Progenitor cell of endocrine pancreas (in vitro differentiated cells): ENCODE measurements around the gene RUNX2. TPM values are rescaled to one million over a fixed set of nuclear protein-coding genes. Genes with fewer than 3 reads are reported as not detected.

ENCODE experiments used
- DNase-seq: peaks from one replicate; pipeline ENCODE4 v3.0.0; 2021; ENCODE audit warnings: low spot score; ENCODE audit not compliant: unreplicated experiment
- H3K27ac Mint-ChIP-seq: 2 replicates; pipeline ENCODE4 v1.8.0; 2021; ENCODE audit warnings: mild to moderate bottlenecking, moderate library complexity, mixed read lengths
- H3K27me3 Mint-ChIP-seq: 2 replicates; pipeline ENCODE4 v1.8.0; 2021; ENCODE audit warnings: mixed read lengths
- H3K36me3 Mint-ChIP-seq: 2 replicates; pipeline ENCODE4 v1.8.0; 2022; ENCODE audit warnings: mixed read lengths; ENCODE audit not compliant: insufficient read depth
- H3K4me1 Mint-ChIP-seq: 2 replicates; pipeline ENCODE4 v1.8.0; 2021; ENCODE audit warnings: low read depth, mixed read lengths
- H3K4me3 Mint-ChIP-seq: 2 replicates; pipeline ENCODE4 v1.8.0; 2021; ENCODE audit warnings: low read depth, mild to moderate bottlenecking, moderate library complexity, mixed read lengths
- H3K9me3 Mint-ChIP-seq: 2 replicates; pipeline ENCODE4 v1.8.0; 2021; ENCODE audit warnings: low read depth, mixed read lengths
- total RNA-seq: library from RNA; stranded (reverse); gene quantifications from 2 replicates; pipeline ENCODE4 v1.2.1, GENCODE V29; 2021
- TF ChIP-seq, protein P1 (sequence below): fragments of 200-600 bp; sonication (generic); IDR thresholded peaks from one replicate; pipeline ENCODE4 v1.5.0; 2021; ENCODE audit warnings: antibody characterized with exemption, mild to moderate bottlenecking; ENCODE audit not compliant: unreplicated experiment

Gene RUNX2
- total RNA-seq, 1 donor from 2014 or later, result 0.46 TPM

DNA sequence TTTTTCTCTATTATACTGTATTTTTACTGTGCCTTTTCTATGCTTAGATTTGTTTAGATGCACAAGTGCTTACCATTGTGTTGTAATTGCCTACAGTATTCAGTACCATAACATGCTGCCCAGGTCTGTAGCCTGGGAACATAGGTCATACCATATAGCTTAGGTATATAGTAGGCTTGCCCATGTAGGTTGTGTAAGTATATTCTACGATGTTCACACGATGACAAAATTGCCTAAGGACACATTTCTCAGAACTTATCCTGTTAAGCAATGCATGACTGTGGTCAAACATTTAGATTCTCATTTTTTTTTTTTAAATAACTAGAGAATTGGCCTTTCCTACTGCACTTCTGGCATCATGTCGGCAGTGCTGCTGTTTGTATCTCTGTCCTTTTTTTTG lies 303.3 kb downstream of the RUNX2 start:
- no peak for DNase-seq
- H3K4me1 Mint-ChIP-seq, result peaks cover 1% of the 10 kb centered on the region
- H3K27ac Mint-ChIP-seq, result no peak overlapping the region
- H3K4me3 Mint-ChIP-seq, result no peak overlapping the region
- TF ChIP-seq, protein P1, sequence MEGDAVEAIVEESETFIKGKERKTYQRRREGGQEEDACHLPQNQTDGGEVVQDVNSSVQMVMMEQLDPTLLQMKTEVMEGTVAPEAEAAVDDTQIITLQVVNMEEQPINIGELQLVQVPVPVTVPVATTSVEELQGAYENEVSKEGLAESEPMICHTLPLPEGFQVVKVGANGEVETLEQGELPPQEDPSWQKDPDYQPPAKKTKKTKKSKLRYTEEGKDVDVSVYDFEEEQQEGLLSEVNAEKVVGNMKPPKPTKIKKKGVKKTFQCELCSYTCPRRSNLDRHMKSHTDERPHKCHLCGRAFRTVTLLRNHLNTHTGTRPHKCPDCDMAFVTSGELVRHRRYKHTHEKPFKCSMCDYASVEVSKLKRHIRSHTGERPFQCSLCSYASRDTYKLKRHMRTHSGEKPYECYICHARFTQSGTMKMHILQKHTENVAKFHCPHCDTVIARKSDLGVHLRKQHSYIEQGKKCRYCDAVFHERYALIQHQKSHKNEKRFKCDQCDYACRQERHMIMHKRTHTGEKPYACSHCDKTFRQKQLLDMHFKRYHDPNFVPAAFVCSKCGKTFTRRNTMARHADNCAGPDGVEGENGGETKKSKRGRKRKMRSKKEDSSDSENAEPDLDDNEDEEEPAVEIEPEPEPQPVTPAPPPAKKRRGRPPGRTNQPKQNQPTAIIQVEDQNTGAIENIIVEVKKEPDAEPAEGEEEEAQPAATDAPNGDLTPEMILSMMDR, result no peak
- no peaks in the 10 kb centered on the region for H3K9me3 Mint-ChIP-seq
- H3K27me3 Mint-ChIP-seq, result peaks cover 21% of the 10 kb centered on the region
- H3K36me3 Mint-ChIP-seq, result no peaks in the 10 kb centered on the region

DNA sequence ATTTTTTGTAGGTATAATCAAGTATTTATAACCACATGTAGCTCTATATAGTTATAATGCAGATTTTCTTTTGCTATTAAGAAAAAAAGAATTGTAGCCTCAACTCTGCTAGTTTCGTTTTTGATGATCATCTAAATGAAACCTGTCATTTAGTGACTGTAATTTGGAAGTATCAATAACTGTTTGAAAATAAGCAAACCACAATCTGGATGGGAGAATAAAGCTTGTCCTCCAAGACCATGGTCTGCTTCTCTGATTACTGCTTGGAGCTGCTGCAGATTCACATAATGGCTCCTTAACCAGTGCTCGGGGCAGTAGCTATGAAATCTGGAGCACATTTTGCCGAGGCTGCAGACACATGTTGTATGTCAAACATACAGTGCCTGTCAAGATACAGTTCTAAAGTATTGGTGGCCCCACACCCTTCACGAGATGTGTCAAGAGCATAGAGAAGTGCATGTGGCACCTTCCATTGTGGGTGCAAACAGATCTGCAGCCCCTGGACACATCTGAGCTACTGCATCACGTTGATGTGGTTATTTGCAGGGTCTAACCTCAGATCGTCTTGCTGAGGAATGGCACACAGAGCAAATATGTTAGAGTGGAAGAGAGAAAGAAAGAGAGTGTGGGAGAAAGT lies 305.3 kb downstream of the RUNX2 start:
- peaks cover 14% of the 10 kb centered on the region for H3K27me3 Mint-ChIP-seq
- no peak for DNase-seq
- no peak overlapping the region for H3K4me3 Mint-ChIP-seq
- H3K9me3 Mint-ChIP-seq, result no peaks in the 10 kb centered on the region
- TF ChIP-seq, protein P1, result no peak
- no peaks in the 10 kb centered on the region for H3K36me3 Mint-ChIP-seq
- H3K4me1 Mint-ChIP-seq, result peaks cover 3% of the 10 kb centered on the region
- H3K27ac Mint-ChIP-seq, result no peak overlapping the region

DNA sequence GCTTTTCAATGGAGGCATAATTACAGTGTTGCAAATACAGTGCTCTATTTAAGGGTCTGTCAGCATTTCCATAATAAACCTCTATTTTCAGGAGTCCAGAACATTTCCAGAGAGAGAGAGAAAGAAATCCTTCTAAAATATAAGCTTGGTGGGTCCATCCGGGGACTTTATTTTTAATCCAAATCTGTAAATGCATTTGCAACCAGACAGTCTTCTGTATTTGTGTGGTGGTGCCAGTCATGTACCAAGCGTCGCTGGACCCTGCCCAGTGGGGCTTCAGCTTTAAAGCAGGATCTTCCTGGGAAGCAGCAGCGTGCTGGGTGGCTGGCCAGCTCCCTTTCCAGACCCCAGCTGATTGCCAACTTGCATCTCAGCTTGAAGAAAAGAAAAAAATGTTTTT lies 306.1 kb downstream of the RUNX2 start:
- peaks cover 17% of the 10 kb centered on the region for H3K27me3 Mint-ChIP-seq
- no peak overlapping the region for H3K27ac Mint-ChIP-seq
- no peaks in the 10 kb centered on the region for H3K9me3 Mint-ChIP-seq
- DNase-seq, result no peak
- TF ChIP-seq, protein P1, result no peak
- no peaks in the 10 kb centered on the region for H3K36me3 Mint-ChIP-seq
- H3K4me3 Mint-ChIP-seq, result no peak overlapping the region
- peaks cover 3% of the 10 kb centered on the region for H3K4me1 Mint-ChIP-seq

DNA sequence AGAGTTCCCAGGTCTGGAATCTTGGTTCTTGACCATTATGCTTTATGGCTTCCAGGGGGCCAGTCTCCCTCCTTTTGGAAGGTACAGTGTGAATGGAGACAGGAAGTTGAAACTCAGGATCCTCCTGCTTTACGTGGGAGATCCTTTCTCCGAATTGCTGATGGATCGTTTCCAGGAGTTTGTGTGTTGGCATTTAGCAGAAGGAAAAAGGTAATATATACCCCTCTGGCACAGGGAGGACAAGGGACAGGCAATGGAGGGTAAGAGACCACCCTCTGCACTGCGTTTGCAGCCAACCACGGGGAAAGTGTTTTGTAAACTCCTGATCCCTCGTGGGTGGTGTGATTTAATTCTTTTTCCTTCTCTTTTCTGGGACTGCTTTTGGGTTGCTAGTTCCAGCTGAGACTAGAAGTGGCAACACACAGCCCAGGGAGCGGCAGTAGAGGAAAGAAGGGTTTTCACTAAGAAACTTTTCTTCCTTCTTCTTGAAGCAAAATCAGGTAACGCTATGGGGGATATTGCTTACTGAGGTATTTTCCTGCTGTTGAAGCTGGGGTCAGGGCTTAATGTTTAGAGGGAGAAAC lies 307.2 kb downstream of the RUNX2 start:
- peaks cover 21% of the 10 kb centered on the region for H3K27me3 Mint-ChIP-seq
- H3K36me3 Mint-ChIP-seq, result no peaks in the 10 kb centered on the region
- no peak overlapping the region for H3K27ac Mint-ChIP-seq
- H3K4me3 Mint-ChIP-seq, result no peak overlapping the region
- no peak for DNase-seq
- TF ChIP-seq, protein P1, result no peak
- H3K9me3 Mint-ChIP-seq, result no peaks in the 10 kb centered on the region
- H3K4me1 Mint-ChIP-seq, result peaks cover 3% of the 10 kb centered on the region

DNA sequence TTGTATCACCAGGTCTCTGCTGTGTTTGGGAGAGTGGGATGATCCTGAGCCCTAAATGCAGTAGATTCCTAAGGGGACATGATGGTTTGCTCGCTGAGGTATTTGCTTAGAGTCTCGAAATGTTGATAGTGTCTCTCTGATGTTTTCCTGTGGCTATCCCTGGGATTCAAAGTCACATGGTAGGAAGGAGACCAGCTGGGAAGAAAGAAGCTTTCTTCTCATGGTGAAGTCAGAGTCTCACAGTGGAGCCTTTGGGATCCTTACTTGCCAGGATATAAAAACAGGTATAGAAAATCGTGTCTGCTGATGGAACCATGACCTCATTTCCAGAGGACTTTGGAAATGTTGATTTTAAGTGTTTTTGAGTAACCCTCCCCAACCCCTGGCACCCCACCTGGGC lies 308.9 kb downstream of the RUNX2 start:
- H3K36me3 Mint-ChIP-seq, result no peaks in the 10 kb centered on the region
- TF ChIP-seq, protein P1, result no peak

More for the DNA sequence above, 308.9 kb downstream of the RUNX2 start:
- no peak for DNase-seq
- peaks cover 10% of the 10 kb centered on the region for H3K4me1 Mint-ChIP-seq
- no peak overlapping the region for H3K4me3 Mint-ChIP-seq
- H3K27me3 Mint-ChIP-seq, result peaks cover 37% of the 10 kb centered on the region
- H3K27ac Mint-ChIP-seq, result no peak overlapping the region
- no peaks in the 10 kb centered on the region for H3K9me3 Mint-ChIP-seq
